ENCODE data around the gene MB21D2. TPM values are rescaled to one million over a fixed set of nuclear protein-coding genes. Genes with fewer than 3 reads are reported as not detected.

Gene MB21D2
- total RNA-seq, 1 donor from 2014 or later = 11.0 TPM

DNA sequence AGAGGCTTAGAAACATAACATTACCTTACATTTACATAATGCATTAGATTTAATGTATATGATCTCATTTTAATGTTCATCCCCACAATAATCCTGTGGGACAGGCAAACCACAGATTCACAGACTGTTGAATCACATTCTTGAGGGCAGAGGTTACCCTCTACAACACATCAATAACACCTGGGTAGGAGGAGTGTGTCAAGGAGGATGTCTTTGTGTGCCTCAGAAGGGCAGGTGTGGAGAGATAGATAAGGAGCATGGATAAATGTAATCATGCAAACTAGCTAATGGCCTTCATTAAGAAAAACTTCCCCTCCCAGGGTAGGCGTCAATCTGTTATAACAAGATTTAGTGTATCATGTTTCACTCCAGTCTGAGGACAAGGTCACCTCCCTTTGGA is 12.9 kb upstream of the MB21D2 start:
- H3K9me3 Mint-ChIP-seq (ENCODE audit: unreplicated experiment) = no peaks in the 10 kb centered on the region
- H3K79me2 ChIP-seq (ENCODE audit: insufficient read depth, low read length) = no peaks in the 10 kb centered on the region
- no peak overlapping the region for H3K27ac ChIP-seq (ENCODE audit: low read depth, low read length)
- H3K27ac Mint-ChIP-seq (ENCODE audit: unreplicated experiment) = no peak overlapping the region
- no peak overlapping the region for H2AFZ ChIP-seq (ENCODE audit: low read depth, low read length)
- no peaks in the 10 kb centered on the region for H3K27me3 ChIP-seq (ENCODE audit: insufficient read depth, low read length)
- no peak overlapping the region for H3K4me3 Mint-ChIP-seq (ENCODE audit: unreplicated experiment)
- no peak overlapping the region for H3K4me3 ChIP-seq (ENCODE audit: insufficient read depth, low read depth, low read length)
- no peaks in the 10 kb centered on the region for H3K27me3 Mint-ChIP-seq (ENCODE audit: low read depth, unreplicated experiment)
- DNase-seq (ENCODE audit: low read depth) (peak; percentile 18), FAIRE-seq (no peak)
- TF ChIP-seq EZH2 (IDR thresholded peaks at IDR 0.05; ENCODE audit: insufficient read depth, low read length) = no peak
- TF ChIP-seq, protein P1, sequence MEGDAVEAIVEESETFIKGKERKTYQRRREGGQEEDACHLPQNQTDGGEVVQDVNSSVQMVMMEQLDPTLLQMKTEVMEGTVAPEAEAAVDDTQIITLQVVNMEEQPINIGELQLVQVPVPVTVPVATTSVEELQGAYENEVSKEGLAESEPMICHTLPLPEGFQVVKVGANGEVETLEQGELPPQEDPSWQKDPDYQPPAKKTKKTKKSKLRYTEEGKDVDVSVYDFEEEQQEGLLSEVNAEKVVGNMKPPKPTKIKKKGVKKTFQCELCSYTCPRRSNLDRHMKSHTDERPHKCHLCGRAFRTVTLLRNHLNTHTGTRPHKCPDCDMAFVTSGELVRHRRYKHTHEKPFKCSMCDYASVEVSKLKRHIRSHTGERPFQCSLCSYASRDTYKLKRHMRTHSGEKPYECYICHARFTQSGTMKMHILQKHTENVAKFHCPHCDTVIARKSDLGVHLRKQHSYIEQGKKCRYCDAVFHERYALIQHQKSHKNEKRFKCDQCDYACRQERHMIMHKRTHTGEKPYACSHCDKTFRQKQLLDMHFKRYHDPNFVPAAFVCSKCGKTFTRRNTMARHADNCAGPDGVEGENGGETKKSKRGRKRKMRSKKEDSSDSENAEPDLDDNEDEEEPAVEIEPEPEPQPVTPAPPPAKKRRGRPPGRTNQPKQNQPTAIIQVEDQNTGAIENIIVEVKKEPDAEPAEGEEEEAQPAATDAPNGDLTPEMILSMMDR (IDR thresholded peaks at IDR 0.05; ENCODE audit: insufficient read depth, low read depth, low read length) = no peak
- no peaks in the 10 kb centered on the region for H4K20me1 ChIP-seq (ENCODE audit: insufficient read depth, low read length)
- no peaks in the 10 kb centered on the region for H3K9me3 ChIP-seq (ENCODE audit: insufficient read depth, low read depth, low read length)
- no peak overlapping the region for H3K9ac ChIP-seq (ENCODE audit: low read length)
- H3K36me3 ChIP-seq (ENCODE audit: insufficient read depth, low read length) = no peaks in the 10 kb centered on the region
- H3K4me1 ChIP-seq (ENCODE audit: insufficient read depth, low read length) = peaks cover 9% of the 10 kb centered on the region
- no peak overlapping the region for H3K4me2 ChIP-seq (ENCODE audit: low read length)
- no peaks in the 10 kb centered on the region for H3K36me3 Mint-ChIP-seq (ENCODE audit: low read depth, unreplicated experiment)
- H3K4me1 Mint-ChIP-seq (ENCODE audit: low read depth, unreplicated experiment) = peaks cover 8% of the 10 kb centered on the region

DNA sequence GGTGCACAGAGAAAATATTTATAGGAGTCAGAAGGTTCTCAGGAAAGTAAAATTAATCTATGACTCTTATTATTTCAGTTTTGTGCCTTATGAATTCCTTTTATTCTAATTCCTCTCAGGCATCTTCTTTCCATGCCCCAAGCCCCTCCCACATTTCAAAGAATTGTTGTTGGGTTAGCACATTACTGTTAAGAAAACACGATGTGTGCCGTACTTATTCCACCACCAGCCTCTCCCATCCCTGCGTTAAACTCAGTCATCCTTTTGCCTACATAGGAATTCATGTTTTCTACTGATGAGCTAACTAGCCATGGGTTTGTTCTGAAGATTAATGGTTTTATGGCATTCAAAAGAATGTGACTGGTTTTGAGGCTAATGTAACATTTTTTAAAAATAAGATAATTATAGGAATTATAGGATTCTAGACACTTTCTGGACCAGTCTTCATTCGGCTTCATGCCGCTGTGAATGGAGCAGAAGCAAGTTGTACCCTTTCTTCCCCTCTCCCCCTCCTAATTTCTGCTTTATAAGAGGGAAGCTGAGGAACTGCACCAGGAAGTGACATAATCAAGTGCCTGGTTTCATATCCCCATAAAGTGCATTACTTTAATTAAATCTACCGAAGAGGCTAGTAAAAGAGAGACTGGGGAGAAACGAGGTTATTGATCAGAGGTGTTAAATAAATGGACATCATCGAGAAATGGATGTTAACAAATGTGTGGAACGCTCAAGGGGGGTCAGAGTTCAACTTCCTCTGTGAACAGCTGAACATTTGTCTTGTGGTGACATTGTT is 12.3 kb upstream of the MB21D2 start:
- Histone ChIP-seq H3K27me3 (ENCODE audit: insufficient read depth, low read length) (no peaks in the 10 kb centered on the region), H3K9ac (ENCODE audit: low read length) (no peak overlapping the region), H4K20me1 (ENCODE audit: insufficient read depth, low read length) (no peaks in the 10 kb centered on the region), H3K79me2 (ENCODE audit: insufficient read depth, low read length) (no peaks in the 10 kb centered on the region), H3K4me1 (ENCODE audit: insufficient read depth, low read length) (peaks cover 9% of the 10 kb centered on the region), H3K4me2 (ENCODE audit: low read length) (no peak overlapping the region), H3K9me3 (ENCODE audit: insufficient read depth, low read depth, low read length) (no peaks in the 10 kb centered on the region), H2AFZ (ENCODE audit: low read depth, low read length) (no peak overlapping the region), H3K36me3 (ENCODE audit: insufficient read depth, low read length) (no peaks in the 10 kb centered on the region), H3K4me3 (ENCODE audit: insufficient read depth, low read depth, low read length) (no peak overlapping the region), H3K27ac (ENCODE audit: low read depth, low read length) (peak overlapping the region; percentile 28)
- TF ChIP-seq, protein P1 (IDR thresholded peaks at IDR 0.05; ENCODE audit: insufficient read depth, low read depth, low read length) = no peak
- TF ChIP-seq EZH2 (IDR thresholded peaks at IDR 0.05; ENCODE audit: insufficient read depth, low read length) = no peak
- peaks cover 5% of the 10 kb centered on the region for H3K4me1 Mint-ChIP-seq (ENCODE audit: low read depth, unreplicated experiment)
- FAIRE-seq (no peak), DNase-seq (ENCODE audit: low read depth) (peak; percentile 75)
- no peaks in the 10 kb centered on the region for H3K36me3 Mint-ChIP-seq (ENCODE audit: low read depth, unreplicated experiment)
- no peaks in the 10 kb centered on the region for H3K9me3 Mint-ChIP-seq (ENCODE audit: unreplicated experiment)
- no peaks in the 10 kb centered on the region for H3K27me3 Mint-ChIP-seq (ENCODE audit: low read depth, unreplicated experiment)
- no peak overlapping the region for H3K27ac Mint-ChIP-seq (ENCODE audit: unreplicated experiment)
- H3K4me3 Mint-ChIP-seq (ENCODE audit: unreplicated experiment) = no peak overlapping the region

DNA sequence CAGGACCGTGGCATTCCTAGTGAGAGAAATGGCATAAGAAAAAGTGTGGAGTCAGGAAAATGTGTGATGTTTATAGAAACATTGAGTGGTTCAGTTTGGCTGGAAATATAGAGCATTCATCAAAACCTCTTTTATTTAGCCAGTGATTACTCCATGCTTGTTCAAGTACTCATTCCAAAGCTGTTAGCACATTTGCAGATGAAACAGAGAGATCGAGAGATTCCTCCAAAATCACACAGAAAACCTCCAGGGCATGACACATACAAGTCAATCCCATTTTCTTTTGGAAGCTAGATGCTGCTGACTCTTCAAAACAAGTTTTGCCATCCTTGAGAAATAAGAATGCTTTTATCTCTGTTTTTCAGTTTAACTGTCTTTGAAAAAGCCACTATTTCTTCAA is 11.5 kb upstream of the MB21D2 start:
- Mint-ChIP-seq H3K36me3 (ENCODE audit: low read depth, unreplicated experiment) (no peaks in the 10 kb centered on the region), H3K9me3 (ENCODE audit: unreplicated experiment) (no peaks in the 10 kb centered on the region), H3K27ac (ENCODE audit: unreplicated experiment) (no peak overlapping the region), H3K4me3 (ENCODE audit: unreplicated experiment) (no peak overlapping the region), H3K4me1 (ENCODE audit: low read depth, unreplicated experiment) (peaks cover 5% of the 10 kb centered on the region), H3K27me3 (ENCODE audit: low read depth, unreplicated experiment) (no peaks in the 10 kb centered on the region)
- Histone ChIP-seq H3K36me3 (ENCODE audit: insufficient read depth, low read length) (no peaks in the 10 kb centered on the region), H4K20me1 (ENCODE audit: insufficient read depth, low read length) (no peaks in the 10 kb centered on the region), H3K4me3 (ENCODE audit: insufficient read depth, low read depth, low read length) (no peak overlapping the region), H3K27me3 (ENCODE audit: insufficient read depth, low read length) (no peaks in the 10 kb centered on the region), H2AFZ (ENCODE audit: low read depth, low read length) (no peak overlapping the region), H3K4me2 (ENCODE audit: low read length) (no peak overlapping the region), H3K9me3 (ENCODE audit: insufficient read depth, low read depth, low read length) (no peaks in the 10 kb centered on the region), H3K27ac (ENCODE audit: low read depth, low read length) (peak overlapping the region; percentile 28), H3K4me1 (ENCODE audit: insufficient read depth, low read length) (peaks cover 9% of the 10 kb centered on the region), H3K9ac (ENCODE audit: low read length) (no peak overlapping the region), H3K79me2 (ENCODE audit: insufficient read depth, low read length) (no peaks in the 10 kb centered on the region)
- TF ChIP-seq, protein P1 (IDR thresholded peaks at IDR 0.05; ENCODE audit: insufficient read depth, low read depth, low read length) = no peak
- TF ChIP-seq EZH2 (IDR thresholded peaks at IDR 0.05; ENCODE audit: insufficient read depth, low read length) = no peak
- FAIRE-seq (peak; percentile 43), DNase-seq (ENCODE audit: low read depth) (peak; percentile 49)
